CD4-positive, alpha-beta T cell treated with Interleukin-2 at 100 ng/mL for 4 hours (primary cell): ENCODE results near the gene CACNB1.

Source experiments
- DNase-seq: peaks from one replicate; pipeline ENCODE4 v3.0.0-alpha.2; 2020; ENCODE audit warnings: low spot score

The CACNB1 gene

GRCh38 chr17:39123627-39124026, 73.8 kb downstream of the CACNB1 start:
- DNase-seq = no peak
